PC-3 (cell line): Measurements from ENCODE around the gene ERH.

Source experiments
- CTCF ChIP-seq: fragments of 300-600 bp; sonication (generic); conservative IDR thresholded peaks from 2 replicates; pipeline ENCODE4 v1.5.1; 2017; ENCODE audit warnings: antibody characterized with exemption, low read depth, mild to moderate bottlenecking, low read length
- EZH2 ChIP-seq: fragments of 300-600 bp; sonication (generic); IDR thresholded peaks from one replicate; pipeline ENCODE4 v1.6.1; 2017; ENCODE audit warnings: antibody characterized with exemption, mild to moderate bottlenecking, low read length; ENCODE audit not compliant: unreplicated experiment

- TF ChIP-seq CTCF (no peak), EZH2 (no peak)
Measured at GRCh38 chr14:69372146-69372545, 26.0 kb downstream of the ERH start.
